GM19468 (cell line): ENCODE measurements around the gene MTURN.
"Not testable (repeated sequence)": the region's sequence is repeated elsewhere in the genome, so short reads cannot be mapped to it uniquely, and the experiment has no call there.

Experiments used
- ATAC-seq: cut with Tn5 transposase; IDR thresholded peaks from one replicate; pipeline ENCODE4 v1.9.1; 2021; ENCODE audit warnings: mild to moderate bottlenecking, moderate library complexity, moderate number of reproducible peaks; ENCODE audit not compliant: unreplicated experiment; ENCODE audit errors: extremely low read depth

MTURN gene

GRCh38 chr7:30134611-30135300 lies at the start of gene MTURN:
Gene MTURN, plus strand, starts transcription at chr7:30134986. Its CDS starts 151 bp downstream, at chr7:30135137.
- ATAC-seq = peak; percentile 60

GRCh38 chr7:30086529-30086928 lies 48.3 kb upstream of the MTURN start:
- ATAC-seq = no peak

- ATAC-seq = no peak
Observed at GRCh38 chr7:30087371-30087770, 47.4 kb upstream of the MTURN start.

- no peak for ATAC-seq
Observed at GRCh38 chr7:30088362-30088761, 46.4 kb upstream of the MTURN start.

GRCh38 chr7:30090111-30090510 lies 44.7 kb upstream of the MTURN start:
- no peak for ATAC-seq

- no peak for ATAC-seq
Observed at GRCh38 chr7:30091491-30091912, 43.3 kb upstream of the MTURN start.

- ATAC-seq = no peak
Observed at GRCh38 chr7:30091987-30092386, 42.8 kb upstream of the MTURN start.

- no peak for ATAC-seq
Observed at GRCh38 chr7:30093420-30093952, 41.3 kb upstream of the MTURN start.

GRCh38 chr7:30098599-30098998 lies 36.2 kb upstream of the MTURN start:
- ATAC-seq = not testable (repeated sequence)

- no peak for ATAC-seq
Observed at GRCh38 chr7:30102281-30102680, 32.5 kb upstream of the MTURN start.

GRCh38 chr7:30104157-30104556 lies 30.6 kb upstream of the MTURN start:
- ATAC-seq = no peak

GRCh38 chr7:30112103-30112713 lies 22.6 kb upstream of the MTURN start:
- no peak for ATAC-seq

GRCh38 chr7:30113144-30113543 lies 21.6 kb upstream of the MTURN start:
- no peak for ATAC-seq

- ATAC-seq = no peak
Observed at GRCh38 chr7:30114536-30115238, 20.1 kb upstream of the MTURN start.

GRCh38 chr7:30115709-30116297 lies 19.0 kb upstream of the MTURN start:
- no peak for ATAC-seq

- no peak for ATAC-seq
Observed at GRCh38 chr7:30116771-30117170, 18.0 kb upstream of the MTURN start.

GRCh38 chr7:30117896-30118295 lies 16.9 kb upstream of the MTURN start:
- no peak for ATAC-seq

- ATAC-seq = no peak
Observed at GRCh38 chr7:30119890-30120577, 14.8 kb upstream of the MTURN start.

GRCh38 chr7:30133736-30134610 lies 813 bp upstream of the MTURN start:
- no peak for ATAC-seq
